BE2C (cell line): ENCODE data around the gene LAMC1.

Experiments used
- DNase-seq: peaks from one replicate; pipeline ENCODE4 v3.0.0-alpha.2; 2020
- H3K27me3 ChIP-seq: fragments of 250-450 bp; sonication (Bioruptor Pico); 2 replicates; pipeline ENCODE4 v1.5.1; 2020; ENCODE audit warnings: mild to moderate bottlenecking
- H3K36me3 ChIP-seq: fragments of 250-450 bp; sonication (Bioruptor Pico); 2 replicates; pipeline ENCODE4 v1.5.1; 2020; ENCODE audit warnings: mild to moderate bottlenecking
- H3K4me1 ChIP-seq: fragments of 250-450 bp; sonication (Bioruptor Pico); 2 replicates; pipeline ENCODE4 v1.5.1; 2020
- H3K4me3 ChIP-seq: 2 replicates; pipeline ENCODE4 v1.5.1; 2011; ENCODE audit warnings: low read depth, low read length
- H3K9me3 ChIP-seq: fragments of 250-450 bp; sonication (Bioruptor Pico); 2 replicates; pipeline ENCODE4 v1.5.1; 2020
- TF ChIP-seq, protein P1 (sequence below): IDR thresholded peaks from 2 replicates; pipeline ENCODE4 v1.5.1; 2012; ENCODE audit warnings: mild to moderate bottlenecking, low read depth, low read length

LAMC1 gene

DNA sequence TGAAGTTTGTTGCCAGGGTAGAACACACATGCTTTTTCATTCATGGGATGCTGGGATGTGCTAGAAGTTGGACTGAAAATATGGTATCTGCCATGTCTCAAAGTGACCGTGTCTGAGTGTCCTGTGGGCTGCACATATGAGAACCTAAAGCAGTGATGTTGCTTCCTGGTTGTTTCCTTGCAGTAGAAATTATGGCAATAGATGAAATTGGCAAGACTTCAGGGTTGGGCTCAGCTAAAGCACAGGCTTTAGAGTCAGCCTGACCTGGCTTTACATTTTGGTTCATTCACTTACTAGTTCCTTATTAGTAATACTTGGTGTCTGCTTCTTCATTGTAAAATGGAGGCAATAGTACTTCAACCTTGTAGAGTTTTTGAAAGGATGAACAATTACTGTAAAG lies 165.0 kb downstream of the LAMC1 start:
- H3K4me3 ChIP-seq: no peak overlapping the region
- no peaks in the 10 kb centered on the region for H3K27me3 ChIP-seq
- no peaks in the 10 kb centered on the region for H3K36me3 ChIP-seq
- TF ChIP-seq, protein P1, sequence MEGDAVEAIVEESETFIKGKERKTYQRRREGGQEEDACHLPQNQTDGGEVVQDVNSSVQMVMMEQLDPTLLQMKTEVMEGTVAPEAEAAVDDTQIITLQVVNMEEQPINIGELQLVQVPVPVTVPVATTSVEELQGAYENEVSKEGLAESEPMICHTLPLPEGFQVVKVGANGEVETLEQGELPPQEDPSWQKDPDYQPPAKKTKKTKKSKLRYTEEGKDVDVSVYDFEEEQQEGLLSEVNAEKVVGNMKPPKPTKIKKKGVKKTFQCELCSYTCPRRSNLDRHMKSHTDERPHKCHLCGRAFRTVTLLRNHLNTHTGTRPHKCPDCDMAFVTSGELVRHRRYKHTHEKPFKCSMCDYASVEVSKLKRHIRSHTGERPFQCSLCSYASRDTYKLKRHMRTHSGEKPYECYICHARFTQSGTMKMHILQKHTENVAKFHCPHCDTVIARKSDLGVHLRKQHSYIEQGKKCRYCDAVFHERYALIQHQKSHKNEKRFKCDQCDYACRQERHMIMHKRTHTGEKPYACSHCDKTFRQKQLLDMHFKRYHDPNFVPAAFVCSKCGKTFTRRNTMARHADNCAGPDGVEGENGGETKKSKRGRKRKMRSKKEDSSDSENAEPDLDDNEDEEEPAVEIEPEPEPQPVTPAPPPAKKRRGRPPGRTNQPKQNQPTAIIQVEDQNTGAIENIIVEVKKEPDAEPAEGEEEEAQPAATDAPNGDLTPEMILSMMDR: no peak
- no peaks in the 10 kb centered on the region for H3K4me1 ChIP-seq
- no peaks in the 10 kb centered on the region for H3K9me3 ChIP-seq
- no peak for DNase-seq

DNA sequence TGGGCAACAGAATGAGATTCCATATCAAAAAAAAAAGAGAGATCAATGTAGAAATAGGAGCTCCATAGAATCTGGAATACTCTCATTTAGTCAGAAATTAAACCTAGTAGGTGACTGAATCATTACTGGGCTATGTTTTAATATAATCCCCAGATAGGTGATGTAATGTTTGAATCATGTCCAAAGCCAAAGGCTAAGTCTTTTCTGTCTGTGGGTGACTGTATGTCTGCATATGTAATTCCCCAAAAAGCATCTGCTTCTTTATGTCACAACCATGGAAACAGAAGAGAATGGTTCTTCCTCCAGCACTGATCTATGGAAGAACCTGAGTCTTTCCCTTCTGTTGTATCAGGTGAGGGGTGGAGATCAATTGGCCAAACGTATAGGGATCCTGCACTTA lies 168.6 kb downstream of the LAMC1 start:
- TF ChIP-seq, protein P1: no peak
- no peak for DNase-seq

GRCh38 chr1:183193963-183194525 lies 170.8 kb downstream of the LAMC1 start:
- Histone ChIP-seq H3K9me3 (no peaks in the 10 kb centered on the region), H3K4me1 (no peaks in the 10 kb centered on the region), H3K36me3 (no peaks in the 10 kb centered on the region), H3K27me3 (no peaks in the 10 kb centered on the region), H3K4me3 (no peak overlapping the region)
- TF ChIP-seq, protein P1: no peak
- DNase-seq: no peak

More for the DNA sequence above, 168.6 kb downstream of the LAMC1 start:
- Histone ChIP-seq H3K4me3 (no peak overlapping the region), H3K9me3 (no peaks in the 10 kb centered on the region), H3K4me1 (no peaks in the 10 kb centered on the region), H3K27me3 (no peaks in the 10 kb centered on the region), H3K36me3 (no peaks in the 10 kb centered on the region)

GRCh38 chr1:183194527-183195141 lies 171.4 kb downstream of the LAMC1 start:
- Histone ChIP-seq H3K9me3 (no peaks in the 10 kb centered on the region), H3K36me3 (no peaks in the 10 kb centered on the region), H3K4me1 (no peaks in the 10 kb centered on the region), H3K27me3 (no peaks in the 10 kb centered on the region), H3K4me3 (no peak overlapping the region)
- TF ChIP-seq, protein P1: no peak
- DNase-seq: no peak

DNA sequence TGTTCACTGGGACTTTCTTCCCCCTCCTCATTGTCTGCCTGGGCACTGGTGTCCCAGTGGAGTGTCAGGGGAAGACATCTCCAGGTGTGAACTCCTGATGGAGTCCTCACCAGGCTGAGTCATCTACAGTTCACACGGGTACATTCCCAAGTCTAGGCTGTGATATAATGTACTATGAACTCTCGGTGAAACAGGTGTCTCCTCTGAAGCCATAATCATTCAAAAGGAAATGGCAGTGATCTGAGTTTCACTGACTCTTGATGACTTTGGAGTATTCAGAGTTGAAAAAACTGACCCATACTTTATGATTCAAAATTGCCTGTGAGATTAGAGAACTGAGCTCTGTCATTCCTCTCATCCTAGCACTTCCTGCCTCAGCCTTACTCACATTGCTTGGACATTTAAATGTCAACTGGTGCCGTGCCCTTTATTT lies 171.9 kb downstream of the LAMC1 start:
- no peak for DNase-seq
- no peaks in the 10 kb centered on the region for H3K4me1 ChIP-seq
- H3K9me3 ChIP-seq: no peaks in the 10 kb centered on the region
- H3K27me3 ChIP-seq: no peaks in the 10 kb centered on the region
- no peak overlapping the region for H3K4me3 ChIP-seq
- TF ChIP-seq, protein P1: no peak
- no peaks in the 10 kb centered on the region for H3K36me3 ChIP-seq
